ENCODE results near the gene GLUL. TPM values are rescaled to one million over a fixed set of nuclear protein-coding genes. Genes with fewer than 3 reads are reported as not detected.
"Not testable (repeated sequence)": the region's sequence is repeated elsewhere in the genome, so short reads cannot be mapped to it uniquely, and the experiment has no call there.

The GLUL gene
- total and polyA plus RNA-seq, 2 donors from 2014 or later: 90.6 to 533 TPM

- no peaks in the 10 kb centered on the region for H3K9me3 ChIP-seq (ENCODE audit: control insufficient read depth in 2 of 3, insufficient read depth in 1 of 3, low read length in 3 of 3)
- DNase-seq (no peak), FAIRE-seq (no peak)
- no peak overlapping the region for H3K9ac ChIP-seq (ENCODE audit: low read length in 3 of 3)
- H3K36me3 ChIP-seq (ENCODE audit: control insufficient read depth in 2 of 3, insufficient read depth in 3 of 3, low read length in 3 of 3): peaks cover 21 to 41% (median 29%) of the 10 kb centered on the region in 3 donors
- H3K4me1 ChIP-seq (ENCODE audit: control insufficient read depth in 2 of 3, insufficient read depth in 2 of 3, low read depth in 1 of 3, low read length in 3 of 3): no peaks in the 10 kb centered on the region
- H3K27ac ChIP-seq (ENCODE audit: low read depth in 2 of 2, low read length in 2 of 2): no peak overlapping the region
- intact Hi-C loops (cut with DNase I): no loop called here
- no peak for TF ChIP-seq CTCF (IDR thresholded peaks at IDR 0.05; ENCODE audit: borderline replicate concordance, extremely low read depth, insufficient read depth)
- H3K27me3 ChIP-seq (ENCODE audit: control insufficient read depth, insufficient read depth, low read length): no peaks in the 10 kb centered on the region
- no peak overlapping the region for H3K4me3 ChIP-seq (ENCODE audit: low read length in 3 of 3)
These were observed 8.4 kb downstream of the GLUL start for GRCh38 chr1:182383037-182383661.

GRCh38 chr1:182381962-182382819, 9.4 kb downstream of the GLUL start:
- Histone ChIP-seq H3K9ac (ENCODE audit: low read length in 3 of 3) (no peak overlapping the region), H3K9me3 (ENCODE audit: control insufficient read depth in 2 of 3, insufficient read depth in 1 of 3, low read length in 3 of 3) (no peaks in the 10 kb centered on the region), H3K36me3 (ENCODE audit: control insufficient read depth in 2 of 3, insufficient read depth in 3 of 3, low read length in 3 of 3) (peaks cover 14 to 31% (median 22%) of the 10 kb centered on the region in 3 donors), H3K4me3 (ENCODE audit: low read length in 3 of 3) (no peak overlapping the region), H3K27me3 (ENCODE audit: control insufficient read depth, insufficient read depth, low read length) (no peaks in the 10 kb centered on the region), H3K27ac (ENCODE audit: low read depth in 2 of 2, low read length in 2 of 2) (no peak overlapping the region), H3K4me1 (ENCODE audit: control insufficient read depth in 2 of 3, insufficient read depth in 2 of 3, low read depth in 1 of 3, low read length in 3 of 3) (no peaks in the 10 kb centered on the region)
- FAIRE-seq: no peak
- intact Hi-C loops (cut with DNase I): no loop called here
- no peak for DNase-seq
- no peak for TF ChIP-seq CTCF (IDR thresholded peaks at IDR 0.05; ENCODE audit: borderline replicate concordance, extremely low read depth, insufficient read depth)

- no peaks in the 10 kb centered on the region for H3K9me3 ChIP-seq (ENCODE audit: control insufficient read depth in 2 of 3, insufficient read depth in 1 of 3, low read length in 3 of 3)
- H3K4me3 ChIP-seq (ENCODE audit: low read length in 3 of 3): no peak overlapping the region
- H3K36me3 ChIP-seq (ENCODE audit: control insufficient read depth in 2 of 3, insufficient read depth in 3 of 3, low read length in 3 of 3): peaks cover 2 to 11% (median 6%) of the 10 kb centered on the region in 3 donors
- TF ChIP-seq CTCF (IDR thresholded peaks at IDR 0.05; ENCODE audit: borderline replicate concordance, extremely low read depth, insufficient read depth): no peak
- no peak for FAIRE-seq
- H3K9ac ChIP-seq (ENCODE audit: low read length in 3 of 3): no peak overlapping the region
- intact Hi-C loops (cut with DNase I): no loop called here
- DNase-seq: no peak
- no peaks in the 10 kb centered on the region for H3K4me1 ChIP-seq (ENCODE audit: control insufficient read depth in 2 of 3, insufficient read depth in 2 of 3, low read depth in 1 of 3, low read length in 3 of 3)
- no peaks in the 10 kb centered on the region for H3K27me3 ChIP-seq (ENCODE audit: control insufficient read depth, insufficient read depth, low read length)
- no peak overlapping the region for H3K27ac ChIP-seq (ENCODE audit: low read depth in 2 of 2, low read length in 2 of 2)
These were observed 11.4 kb downstream of the GLUL start for GRCh38 chr1:182380199-182380598.

- H3K4me3 ChIP-seq (ENCODE audit: low read length in 3 of 3); intact Hi-C loops (cut with DNase I); H3K27me3 ChIP-seq (ENCODE audit: control insufficient read depth, insufficient read depth, low read length); FAIRE-seq; H3K9me3 ChIP-seq (ENCODE audit: control insufficient read depth in 2 of 3, insufficient read depth in 1 of 3, low read length in 3 of 3); DNase-seq; H3K36me3 ChIP-seq (ENCODE audit: control insufficient read depth in 2 of 3, insufficient read depth in 3 of 3, low read length in 3 of 3); H3K4me1 ChIP-seq (ENCODE audit: control insufficient read depth in 2 of 3, insufficient read depth in 2 of 3, low read depth in 1 of 3, low read length in 3 of 3); H3K9ac ChIP-seq (ENCODE audit: low read length in 3 of 3); H3K27ac ChIP-seq (ENCODE audit: low read depth in 2 of 2, low read length in 2 of 2): not testable (repeated sequence)
These were observed 11.8 kb downstream of the GLUL start for GRCh38 chr1:182379781-182380180.
